Activated CD4-positive, CD25-positive, alpha-beta regulatory T cell (primary cell): ENCODE data around the gene NOVA2.
A peak's percentile ranks its signal among the peaks of the same experiment; 100 is the strongest.

ENCODE experiments used
- DNase-seq, 4 experiments: peaks; one replicate each; lab custom pipeline; 2025; lab: John Stamatoyannopoulos, UW

Gene NOVA2

GRCh38 chr19:46000491-46001246 lies 27.0 kb upstream of the NOVA2 start:
- peak in 3 of 4 experiments; percentile 46 to 66 (median 55) for DNase-seq

- DNase-seq: no peak
Observed at GRCh38 chr19:45999653-46000121, 26.0 kb upstream of the NOVA2 start.

GRCh38 chr19:45998834-45999233 lies 25.2 kb upstream of the NOVA2 start:
- no peak for DNase-seq

- no peak for DNase-seq
Observed at GRCh38 chr19:45996933-45997332, 23.3 kb upstream of the NOVA2 start.

GRCh38 chr19:45995715-45996385 lies 22.2 kb upstream of the NOVA2 start:
- DNase-seq: no peak

GRCh38 chr19:45994998-45995714 lies 21.5 kb upstream of the NOVA2 start, which contains the start of gene CCDC61:
CCDC61 (plus strand) TSS chr19:45995467; CDS start chr19:46003019, 7,552 bp downstream.
- peak; percentile 93 to 95 (median 93) for DNase-seq

- no peak for DNase-seq
Observed at GRCh38 chr19:45994456-45994997, 20.9 kb upstream of the NOVA2 start.

GRCh38 chr19:45990113-45990728 lies 16.6 kb upstream of the NOVA2 start:
- no peak for DNase-seq

GRCh38 chr19:45985321-45985720 lies 11.7 kb upstream of the NOVA2 start:
- no peak for DNase-seq

GRCh38 chr19:45981350-45981749 lies 7.7 kb upstream of the NOVA2 start:
- DNase-seq: no peak

- no peak for DNase-seq
Observed at GRCh38 chr19:45978156-45978555, 4.5 kb upstream of the NOVA2 start.

- DNase-seq: no peak
Observed at GRCh38 chr19:45976178-45976577, 2.5 kb upstream of the NOVA2 start.

GRCh38 chr19:45975306-45976070 lies 1.8 kb upstream of the NOVA2 start:
- no peak for DNase-seq

GRCh38 chr19:45972947-45973540 lies 621 bp downstream of the NOVA2 start:
- no peak for DNase-seq

GRCh38 chr19:45972081-45972946 lies 1.4 kb downstream of the NOVA2 start:
- DNase-seq: no peak

- DNase-seq: no peak
Observed at GRCh38 chr19:45971260-45971902, 2.3 kb downstream of the NOVA2 start.

- no peak for DNase-seq
Observed at GRCh38 chr19:45969676-45970075, 4.0 kb downstream of the NOVA2 start.

GRCh38 chr19:45968626-45969025 lies 5.0 kb downstream of the NOVA2 start:
- DNase-seq: no peak

GRCh38 chr19:45967246-45967645 lies 6.4 kb downstream of the NOVA2 start:
- DNase-seq: no peak
